NCI-H1092 (cell line): ENCODE results near the gene PLEKHG1.

Experiments used
- DNase-seq: peaks from one replicate; lab custom pipeline; 2025; lab: John Stamatoyannopoulos, UW

Gene PLEKHG1

GRCh38 chr6:150640556-150641209 lies 41.0 kb downstream of the PLEKHG1 start:
- DNase-seq = no peak

- DNase-seq = no peak
Measured at GRCh38 chr6:150641398-150642139, 41.9 kb downstream of the PLEKHG1 start.

- no peak for DNase-seq
Measured at GRCh38 chr6:150646228-150646627, 46.5 kb downstream of the PLEKHG1 start.

GRCh38 chr6:150647051-150647450 lies 47.4 kb downstream of the PLEKHG1 start:
- no peak for DNase-seq
